M059J (cell line): ENCODE data around the gene ANK2. TPM values are rescaled to one million over a fixed set of nuclear protein-coding genes. Genes with fewer than 3 reads are reported as not detected.

Source experiments
- DNase-seq: peaks from one replicate; pipeline ENCODE4 v3.0.0-alpha.2; 2012; ENCODE audit warnings: low read depth
- total RNA-seq: library from RNA; depleted of rRNA; stranded (reverse); fragments of >200 nt; shearing (Covaris generic); gene quantifications from 2 replicates; pipeline ENCODE4 v1.2.3, GENCODE V29; 2014

ANK2 gene
- total RNA-seq, 1 experiment from 2014 or later, result 0.27 TPM

GRCh38 chr4:113394730-113395530 is 345.5 kb downstream of the ANK2 start:
- DNase-seq, result peak; percentile 80

- DNase-seq, result peak; percentile 9
Observed at GRCh38 chr4:113397114-113397701, 347.8 kb downstream of the ANK2 start.

GRCh38 chr4:113398441-113399143 is 349.1 kb downstream of the ANK2 start:
- DNase-seq, result no peak

- DNase-seq, result no peak
Observed at GRCh38 chr4:113404167-113404571, 354.7 kb downstream of the ANK2 start.

GRCh38 chr4:113404841-113405240 is 355.4 kb downstream of the ANK2 start:
- no peak for DNase-seq

- no peak for DNase-seq
Observed at GRCh38 chr4:113405874-113406722, 356.6 kb downstream of the ANK2 start.

GRCh38 chr4:113406723-113407016 is 357.2 kb downstream of the ANK2 start:
- DNase-seq, result no peak

- DNase-seq, result no peak
Observed at GRCh38 chr4:113407409-113407808, 358.0 kb downstream of the ANK2 start.

GRCh38 chr4:113409181-113409580 is 359.7 kb downstream of the ANK2 start:
- no peak for DNase-seq

- no peak for DNase-seq
Observed at GRCh38 chr4:113410686-113411085, 361.2 kb downstream of the ANK2 start.

- DNase-seq, result peak; percentile 77
Observed at GRCh38 chr4:113411496-113411938, 362.1 kb downstream of the ANK2 start.

GRCh38 chr4:113419631-113420030 is 370.2 kb downstream of the ANK2 start:
- DNase-seq, result no peak

GRCh38 chr4:113420938-113421337 is 371.5 kb downstream of the ANK2 start:
- no peak for DNase-seq

GRCh38 chr4:113423631-113424030 is 374.2 kb downstream of the ANK2 start:
- peak; percentile 65 for DNase-seq

GRCh38 chr4:113433116-113433515 is 383.7 kb downstream of the ANK2 start:
- DNase-seq, result no peak
